GM19238 (cell line): ENCODE measurements around the gene MEF2B.
A peak's percentile ranks its signal among the peaks of the same experiment; 100 is the strongest.
"Not testable (repeated sequence)": the region's sequence is repeated elsewhere in the genome, so short reads cannot be mapped to it uniquely, and the experiment has no call there.

Experiments
- DNase-seq: peaks from one replicate; pipeline ENCODE4 v3.0.0; 2011; ENCODE audit warnings: low spot score; ENCODE audit not compliant: insufficient read length

MEF2B gene

GRCh38 chr19:19131989-19132388 lies 38.1 kb downstream of the MEF2B start:
- no peak for DNase-seq

- DNase-seq = no peak
Measured at GRCh38 chr19:19126102-19126501, 44.0 kb downstream of the MEF2B start.

DNA sequence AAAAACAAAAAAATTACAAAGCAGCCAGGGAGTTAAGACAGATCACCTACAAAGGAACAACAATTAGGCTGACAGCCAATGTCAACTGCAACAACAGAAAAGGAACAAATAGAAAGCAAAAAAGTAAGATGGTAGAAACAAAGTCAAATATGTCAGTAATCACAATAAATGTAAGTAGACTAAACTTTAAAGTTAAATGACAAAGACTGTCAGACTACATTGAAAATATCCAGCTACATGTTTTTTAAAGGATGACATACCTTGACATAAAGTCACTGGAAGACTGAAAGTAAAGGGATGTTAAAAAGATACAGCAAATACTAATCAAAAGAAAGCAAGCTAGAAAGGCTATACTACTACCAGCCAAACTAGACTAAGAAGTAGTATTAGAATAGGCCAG lies 46.7 kb downstream of the MEF2B start:
- DNase-seq = no peak

GRCh38 chr19:19122902-19123301 lies 47.2 kb downstream of the MEF2B start:
- no peak for DNase-seq

- no peak for DNase-seq
Measured at GRCh38 chr19:19121371-19121770, 48.7 kb downstream of the MEF2B start.

GRCh38 chr19:19120308-19121231 lies 49.5 kb downstream of the MEF2B start:
- no peak for DNase-seq

DNA sequence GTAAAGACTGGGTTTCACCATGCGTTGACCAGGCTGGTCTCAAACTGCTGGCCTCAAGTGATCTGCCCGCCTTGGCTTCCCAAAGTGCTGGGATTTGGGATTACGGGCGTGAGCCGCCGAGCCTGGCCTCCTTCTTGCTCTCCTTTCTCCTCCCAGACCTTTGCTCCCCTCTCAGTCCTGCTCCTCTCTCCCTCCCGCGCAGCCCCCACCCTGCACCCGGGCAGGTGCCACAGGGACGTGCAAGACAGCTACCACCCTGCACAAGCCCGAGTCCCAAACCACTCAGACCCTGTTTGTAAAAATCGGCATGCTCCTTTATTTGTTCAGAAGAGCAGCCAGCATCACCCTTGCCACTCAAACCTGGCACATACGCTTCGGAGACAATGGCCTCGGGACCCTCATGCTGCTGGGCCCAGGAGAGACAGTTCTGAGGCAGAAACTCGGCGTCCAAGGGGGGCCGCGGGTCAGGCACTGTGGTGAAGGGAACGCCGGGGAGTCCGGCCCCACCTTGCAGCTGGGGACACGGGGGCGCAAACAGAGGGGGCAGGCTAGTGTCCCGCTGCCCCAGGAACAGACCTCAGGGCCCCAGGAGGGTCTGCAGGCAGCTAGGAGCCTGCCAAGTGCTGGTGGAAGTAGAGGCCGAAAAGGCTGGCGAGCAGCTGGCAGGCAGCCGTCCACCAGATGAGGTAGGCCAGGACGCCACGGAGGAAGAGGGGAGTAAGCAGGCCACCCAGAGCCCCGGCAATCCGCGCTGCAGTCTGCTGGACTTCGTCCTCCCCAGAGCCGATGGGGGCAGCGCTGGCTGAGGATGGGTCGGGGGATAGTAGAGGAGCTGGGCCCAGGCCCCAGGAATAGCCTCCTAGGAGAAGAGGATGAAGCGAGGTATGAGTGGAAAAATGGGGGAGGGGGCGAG lies 50.5 kb downstream of the MEF2B start:
- DNase-seq = no peak

GRCh38 chr19:19115954-19116353 lies 54.1 kb downstream of the MEF2B start:
- DNase-seq = peak; percentile 42

DNA sequence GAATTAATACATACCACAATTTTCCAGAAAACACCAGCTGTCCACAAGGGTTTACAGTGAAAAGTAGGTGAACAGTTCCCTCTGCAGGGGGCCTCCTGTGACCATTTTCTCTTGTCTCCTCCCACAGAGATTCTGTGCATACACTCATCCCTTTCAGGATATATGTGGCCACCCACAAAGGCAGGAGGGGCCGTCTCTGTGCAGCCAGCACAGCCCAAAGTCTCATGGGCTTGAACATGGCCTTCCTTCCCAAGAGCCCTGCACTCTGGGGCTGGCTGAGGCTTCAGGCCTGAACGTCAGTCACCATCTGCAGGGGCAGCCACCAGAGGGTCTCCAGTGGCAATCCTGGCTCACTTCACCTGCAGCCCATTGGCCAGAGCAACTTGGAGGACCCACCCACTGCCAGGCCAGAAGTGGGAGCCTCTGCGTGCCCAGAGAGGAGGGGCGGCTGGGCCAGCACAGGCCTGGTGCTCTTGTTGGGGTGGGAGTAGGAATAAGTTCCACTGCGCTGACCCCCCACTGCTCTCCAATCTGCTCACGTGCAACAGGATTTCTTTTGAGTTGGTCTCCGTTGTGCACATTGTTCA lies 56.9 kb downstream of the MEF2B start:
- DNase-seq = no peak

- no peak for DNase-seq
Measured at GRCh38 chr19:19111967-19112580, 58.0 kb downstream of the MEF2B start.

DNA sequence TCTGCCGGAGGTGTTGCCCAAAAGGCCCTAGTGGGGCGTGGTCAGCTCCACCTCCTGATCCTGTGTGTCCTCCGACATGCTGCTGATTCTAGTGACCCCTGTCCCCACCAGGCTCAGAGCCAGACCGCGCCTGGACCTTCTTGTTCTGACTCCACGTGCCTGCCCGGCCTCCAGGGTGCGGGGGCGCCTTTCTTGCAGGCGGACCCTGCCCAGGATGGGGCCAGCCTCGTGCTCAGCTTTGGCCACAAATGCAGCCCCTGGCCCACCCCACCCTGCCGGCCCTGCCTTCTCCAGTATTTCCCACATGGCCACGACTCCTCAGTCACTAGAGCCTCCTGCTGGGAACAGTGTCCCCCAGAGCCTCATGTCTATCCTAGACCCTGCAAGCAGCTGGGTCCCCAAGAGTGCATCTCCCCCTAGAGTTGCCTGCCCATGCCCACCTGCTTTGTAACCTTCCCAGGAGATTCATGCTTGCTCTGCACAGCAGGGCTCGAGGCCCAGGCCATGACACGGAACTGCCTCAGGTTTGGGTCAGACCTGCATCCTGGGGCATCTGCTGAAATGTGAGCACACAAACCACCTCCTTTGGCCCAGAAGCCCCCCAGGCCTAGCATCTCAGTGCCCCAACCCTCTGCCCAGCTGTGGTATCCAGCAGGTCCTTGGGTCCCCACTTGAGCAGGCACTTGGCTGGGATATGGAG lies 58.8 kb downstream of the MEF2B start:
- DNase-seq = no peak

GRCh38 chr19:19110410-19111135 lies 59.5 kb downstream of the MEF2B start:
- no peak for DNase-seq

DNA sequence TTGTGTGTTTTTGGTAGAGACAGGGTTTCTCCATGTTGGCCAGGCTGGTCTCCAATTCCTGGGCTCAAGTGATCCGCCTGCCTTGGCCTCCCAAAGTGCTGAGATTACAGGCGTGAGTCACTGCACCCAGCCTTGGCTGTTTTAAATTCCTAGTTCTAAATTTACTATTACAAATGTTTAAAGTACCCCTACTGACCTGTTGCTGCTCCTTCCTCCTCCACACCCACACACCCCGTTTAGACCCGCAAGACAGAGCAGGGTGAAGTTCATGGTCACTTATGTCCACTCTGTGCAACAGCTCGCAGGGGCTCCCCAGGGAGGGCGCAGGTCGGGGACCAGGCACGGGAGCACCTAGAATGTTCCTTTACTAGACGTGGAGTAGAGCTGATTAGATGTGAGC lies 60.5 kb downstream of the MEF2B start:
- no peak for DNase-seq

GRCh38 chr19:19107654-19108053 lies 62.4 kb downstream of the MEF2B start:
- DNase-seq = no peak

DNA sequence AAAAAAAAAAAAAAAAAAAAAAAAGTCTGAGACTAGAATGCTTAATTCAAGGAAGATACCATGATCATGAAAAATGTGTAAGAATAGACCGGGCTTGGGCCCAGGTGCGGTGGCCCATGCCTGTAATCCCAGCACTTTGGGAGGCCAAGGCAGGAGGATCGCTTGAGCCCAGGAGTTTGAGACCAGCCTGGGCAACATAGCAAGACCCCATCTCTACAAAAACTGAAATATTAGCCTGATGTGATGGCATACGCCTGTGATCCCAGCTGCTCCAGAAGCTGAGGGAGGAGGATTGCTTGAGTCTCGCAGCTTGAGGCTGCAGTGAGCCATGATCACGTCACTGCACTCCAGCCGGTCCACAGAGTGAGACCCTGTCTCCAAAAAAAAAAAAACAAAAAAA lies 63.1 kb downstream of the MEF2B start:
- not testable (repeated sequence) for DNase-seq

- DNase-seq = no peak
Measured at GRCh38 chr19:19106056-19106551, 64.0 kb downstream of the MEF2B start.

DNA sequence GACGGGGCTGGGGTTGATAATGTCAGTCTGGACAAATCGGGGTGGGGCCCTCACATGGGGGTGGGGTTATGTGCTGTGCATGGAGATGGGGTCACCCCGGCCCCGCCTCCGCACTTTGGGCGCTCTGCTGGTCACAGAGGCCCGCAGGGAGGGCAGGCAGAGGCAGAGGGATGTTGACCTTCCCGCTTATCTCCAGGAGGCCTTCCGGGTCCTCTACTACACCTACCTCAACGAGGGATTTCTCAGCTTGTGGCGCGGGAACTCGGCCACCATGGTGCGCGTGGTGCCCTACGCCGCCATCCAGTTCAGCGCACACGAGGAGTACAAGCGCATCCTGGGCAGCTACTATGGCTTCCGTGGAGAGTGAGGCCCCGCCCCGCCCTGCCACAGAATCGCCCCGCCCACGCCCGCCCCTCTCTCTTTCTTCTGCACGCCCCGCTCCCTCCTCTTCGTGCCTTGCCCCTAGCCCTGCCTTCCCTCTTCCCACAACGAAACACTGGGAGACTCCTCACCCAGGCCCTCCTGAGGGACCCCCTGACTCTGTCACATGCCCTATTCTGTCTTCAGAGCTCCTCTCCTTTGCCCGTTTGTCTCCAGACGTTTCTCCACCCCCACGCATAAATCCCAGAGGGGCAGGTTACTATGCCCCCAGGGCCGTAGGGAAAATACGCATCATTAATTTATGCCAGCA lies 64.6 kb downstream of the MEF2B start:
- no peak for DNase-seq

GRCh38 chr19:19103167-19103566 lies 66.9 kb downstream of the MEF2B start:
- DNase-seq = no peak

DNA sequence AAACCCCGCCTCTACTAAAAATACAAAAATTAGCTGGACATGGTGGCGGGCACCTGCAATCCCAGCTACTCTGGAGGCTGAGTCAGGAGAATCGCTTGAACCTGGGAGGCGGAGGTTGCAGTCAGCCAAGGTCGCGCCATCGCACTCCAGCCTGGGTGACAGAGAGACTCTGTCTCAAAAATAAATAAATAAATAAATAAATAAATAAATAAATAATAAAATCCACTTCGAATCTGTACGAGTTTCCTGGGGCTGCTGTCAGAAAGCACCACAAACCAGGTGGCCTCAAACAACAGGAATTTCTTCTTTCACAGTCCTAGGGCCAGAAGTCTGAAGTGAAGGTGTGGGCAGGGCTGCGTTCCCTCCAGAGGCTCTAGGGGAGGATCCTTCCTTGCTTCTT lies 67.5 kb downstream of the MEF2B start:
- not testable (repeated sequence) for DNase-seq
